ENCODE results near the gene PRKCH. TPM values are rescaled to one million over a fixed set of nuclear protein-coding genes. Genes with fewer than 3 reads are reported as not detected.

The PRKCH gene
- polyA plus RNA-seq, 2 of the 4 experiments (the other 2 are of a cell fraction), result 10.0 to 10.2 TPM

DNA sequence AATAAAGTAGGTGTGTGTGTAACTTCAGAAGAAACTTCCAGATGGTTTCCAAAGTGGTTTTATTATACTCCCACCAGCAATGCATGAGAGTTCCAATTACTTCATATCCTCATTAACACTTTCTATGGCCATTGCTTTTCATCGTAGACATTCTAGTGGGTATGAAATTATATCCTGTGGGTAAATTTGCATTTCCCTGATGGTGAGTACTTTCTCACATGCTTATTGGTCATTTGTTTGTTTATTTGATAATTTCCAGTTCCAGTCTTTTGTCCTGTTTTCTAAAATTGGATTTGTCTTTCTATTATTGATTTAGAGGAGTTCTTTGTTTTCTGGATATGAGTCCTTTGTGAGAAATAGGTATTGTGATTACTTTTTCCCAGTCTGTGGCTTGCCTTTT, 70.9 kb downstream of the PRKCH start:
- DNase-seq (ENCODE audit: low read depth in 1 of 2, low spot score in 1 of 2), result no peak
- Histone ChIP-seq H3K4me2 (no peak overlapping the region), H3K4me1 (peaks cover 8% of the 10 kb centered on the region; the same call in 2 of the 3 replicates), H3K4me3 (no peak overlapping the region), H3K27ac (no peak overlapping the region), H3K9me3 (no peaks in the 10 kb centered on the region)
- 88% methylated on average over 1 of the region's 1 CpG for WGBS (ENCODE audit: missing lambda C conversion rate)
- TF ChIP-seq EHMT2 (IDR thresholded peaks at IDR 0.05; ENCODE audit: low read depth) (no peak), HDAC2 (IDR thresholded peaks at IDR 0.05) (no peak), RNF2 (IDR thresholded peaks at IDR 0.05; ENCODE audit: borderline replicate concordance, low read depth) (no peak), POLR2AphosphoS2 (conservative IDR thresholded peaks at IDR 0.05; ENCODE audit: low read length) (no peak), CHD4 (IDR thresholded peaks at IDR 0.05; ENCODE audit: borderline replicate concordance) (no peak), ZSCAN20 (CRISPR knock-in tag; IDR thresholded peaks at IDR 0.05) (no peak), KDM1A (IDR thresholded peaks at IDR 0.05; ENCODE audit: low read depth) (no peak), BCL3 (IDR thresholded peaks at IDR 0.05) (no peak), CTCF (IDR thresholded peaks at IDR 0.05) (no peak), HOXB13 (CRISPR knock-in tag; IDR thresholded peaks at IDR 0.05; ENCODE audit: low read depth) (no peak), BHLHE40 (IDR thresholded peaks at IDR 0.05; ENCODE audit: low read depth, low read length) (no peak), ATOH8 (CRISPR knock-in tag; IDR thresholded peaks at IDR 0.05; ENCODE audit: low read depth) (no peak), JUN (IDR thresholded peaks at IDR 0.05) (no peak), ZFP36 (IDR thresholded peaks at IDR 0.05; ENCODE audit: borderline replicate concordance, partially characterized antibody) (no peak)
- TF ChIP-seq, protein P1, sequence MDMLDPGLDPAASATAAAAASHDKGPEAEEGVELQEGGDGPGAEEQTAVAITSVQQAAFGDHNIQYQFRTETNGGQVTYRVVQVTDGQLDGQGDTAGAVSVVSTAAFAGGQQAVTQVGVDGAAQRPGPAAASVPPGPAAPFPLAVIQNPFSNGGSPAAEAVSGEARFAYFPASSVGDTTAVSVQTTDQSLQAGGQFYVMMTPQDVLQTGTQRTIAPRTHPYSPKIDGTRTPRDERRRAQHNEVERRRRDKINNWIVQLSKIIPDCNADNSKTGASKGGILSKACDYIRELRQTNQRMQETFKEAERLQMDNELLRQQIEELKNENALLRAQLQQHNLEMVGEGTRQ (IDR thresholded peaks at IDR 0.05), result no peak
- TF ChIP-seq, protein P2, sequence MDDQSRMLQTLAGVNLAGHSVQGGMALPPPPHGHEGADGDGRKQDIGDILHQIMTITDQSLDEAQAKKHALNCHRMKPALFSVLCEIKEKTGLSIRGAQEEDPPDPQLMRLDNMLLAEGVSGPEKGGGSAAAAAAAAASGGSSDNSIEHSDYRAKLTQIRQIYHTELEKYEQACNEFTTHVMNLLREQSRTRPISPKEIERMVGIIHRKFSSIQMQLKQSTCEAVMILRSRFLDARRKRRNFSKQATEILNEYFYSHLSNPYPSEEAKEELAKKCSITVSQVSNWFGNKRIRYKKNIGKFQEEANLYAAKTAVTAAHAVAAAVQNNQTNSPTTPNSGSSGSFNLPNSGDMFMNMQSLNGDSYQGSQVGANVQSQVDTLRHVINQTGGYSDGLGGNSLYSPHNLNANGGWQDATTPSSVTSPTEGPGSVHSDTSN (IDR thresholded peaks at IDR 0.05), result no peak
- CTCF ChIA-PET, result no interaction called here
- ATAC-seq, result no peak
- FAIRE-seq, result no peak
- POLR2A ChIA-PET, result no interaction called here

DNA sequence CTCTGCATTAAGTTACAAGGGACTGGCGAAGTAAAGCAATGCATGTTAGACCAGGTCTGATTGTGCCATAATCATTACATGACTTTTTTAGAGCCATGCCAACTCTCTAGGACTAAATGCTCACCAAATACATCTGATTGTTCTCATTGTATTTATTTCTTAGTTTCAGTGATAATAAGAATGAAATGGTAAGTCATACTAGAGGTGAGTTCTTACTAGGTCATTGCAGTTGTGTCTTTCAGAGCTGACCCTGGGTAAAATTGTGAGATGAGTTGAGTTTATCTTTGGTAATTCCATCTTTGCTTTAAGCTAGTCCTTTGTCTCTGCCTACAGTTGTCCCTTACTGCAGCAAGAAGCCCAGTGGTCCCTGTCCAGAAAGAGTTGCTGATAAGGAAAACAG, 73.2 kb downstream of the PRKCH start:
- DNase-seq (ENCODE audit: low read depth in 1 of 2, low spot score in 1 of 2), result no peak
- POLR2A ChIA-PET, result no interaction called here
- no peaks in the 10 kb centered on the region for H3K4me1 ChIP-seq
- no peak for ATAC-seq
- CTCF ChIA-PET, result no interaction called here
- H3K4me2 ChIP-seq, result no peak overlapping the region
- H3K4me3 ChIP-seq, result no peak overlapping the region
- no peak overlapping the region for H3K27ac ChIP-seq
- H3K9me3 ChIP-seq, result no peaks in the 10 kb centered on the region
- WGBS (ENCODE audit: missing lambda C conversion rate), result 50% methylated on average over 1 of the region's 1 CpG
- FAIRE-seq, result no peak
- TF ChIP-seq RARB (CRISPR knock-in tag; IDR thresholded peaks at IDR 0.05) (no peak), HDAC2 (IDR thresholded peaks at IDR 0.05) (no peak), POLR2AphosphoS2 (conservative IDR thresholded peaks at IDR 0.05; ENCODE audit: low read length) (no peak), CHD2 (IDR thresholded peaks at IDR 0.05; ENCODE audit: low read length, partially characterized antibody) (no peak), MYC (IDR thresholded peaks at IDR 0.05; ENCODE audit: borderline replicate concordance, low read length) (no peak), CHD4 (IDR thresholded peaks at IDR 0.05; ENCODE audit: borderline replicate concordance) (no peak), GATA3 (IDR thresholded peaks at IDR 0.05; ENCODE audit: borderline replicate concordance) (no peak), JUN (IDR thresholded peaks at IDR 0.05) (no peak), POLR2A (IDR thresholded peaks at IDR 0.05; ENCODE audit: low read length) (no peak), KDM5A (IDR thresholded peaks at IDR 0.05) (no peak), ATOH8 (CRISPR knock-in tag; IDR thresholded peaks at IDR 0.05; ENCODE audit: low read depth) (no peak)
- TF ChIP-seq, protein P3, sequence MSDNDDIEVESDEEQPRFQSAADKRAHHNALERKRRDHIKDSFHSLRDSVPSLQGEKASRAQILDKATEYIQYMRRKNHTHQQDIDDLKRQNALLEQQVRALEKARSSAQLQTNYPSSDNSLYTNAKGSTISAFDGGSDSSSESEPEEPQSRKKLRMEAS (IDR thresholded peaks at IDR 0.05), result no peak

Data from A549 (cell line).